Measurements from ENCODE around the gene CLPTM1.

GRCh38 chr19:44931541-44931940 is 23.6 kb upstream of the CLPTM1 start:
- no peak for TF ChIP-seq RAD21 (IDR thresholded peaks at IDR 0.05; ENCODE audit: low read length)
- no peak for TF ChIP-seq YY1 (IDR thresholded peaks at IDR 0.05; ENCODE audit: low read depth)
- TF ChIP-seq, protein P1, sequence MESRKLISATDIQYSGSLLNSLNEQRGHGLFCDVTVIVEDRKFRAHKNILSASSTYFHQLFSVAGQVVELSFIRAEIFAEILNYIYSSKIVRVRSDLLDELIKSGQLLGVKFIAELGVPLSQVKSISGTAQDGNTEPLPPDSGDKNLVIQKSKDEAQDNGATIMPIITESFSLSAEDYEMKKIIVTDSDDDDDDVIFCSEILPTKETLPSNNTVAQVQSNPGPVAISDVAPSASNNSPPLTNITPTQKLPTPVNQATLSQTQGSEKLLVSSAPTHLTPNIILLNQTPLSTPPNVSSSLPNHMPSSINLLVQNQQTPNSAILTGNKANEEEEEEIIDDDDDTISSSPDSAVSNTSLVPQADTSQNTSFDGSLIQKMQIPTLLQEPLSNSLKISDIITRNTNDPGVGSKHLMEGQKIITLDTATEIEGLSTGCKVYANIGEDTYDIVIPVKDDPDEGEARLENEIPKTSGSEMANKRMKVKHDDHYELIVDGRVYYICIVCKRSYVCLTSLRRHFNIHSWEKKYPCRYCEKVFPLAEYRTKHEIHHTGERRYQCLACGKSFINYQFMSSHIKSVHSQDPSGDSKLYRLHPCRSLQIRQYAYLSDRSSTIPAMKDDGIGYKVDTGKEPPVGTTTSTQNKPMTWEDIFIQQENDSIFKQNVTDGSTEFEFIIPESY (IDR thresholded peaks at IDR 0.05; ENCODE audit: borderline replicate concordance, low read depth) = no peak
- TF ChIP-seq CTCF (IDR thresholded peaks at IDR 0.05) = no peak
- no peak for TF ChIP-seq SIN3A (IDR thresholded peaks at IDR 0.05; ENCODE audit: borderline replicate concordance, low read depth, low read length)
- TF ChIP-seq FOSL2 (IDR thresholded peaks at IDR 0.05; ENCODE audit: borderline replicate concordance, low read depth) = no peak
- no peak for TF ChIP-seq GABPA (IDR thresholded peaks at IDR 0.05; ENCODE audit: low read depth)
- TF ChIP-seq, protein P2, sequence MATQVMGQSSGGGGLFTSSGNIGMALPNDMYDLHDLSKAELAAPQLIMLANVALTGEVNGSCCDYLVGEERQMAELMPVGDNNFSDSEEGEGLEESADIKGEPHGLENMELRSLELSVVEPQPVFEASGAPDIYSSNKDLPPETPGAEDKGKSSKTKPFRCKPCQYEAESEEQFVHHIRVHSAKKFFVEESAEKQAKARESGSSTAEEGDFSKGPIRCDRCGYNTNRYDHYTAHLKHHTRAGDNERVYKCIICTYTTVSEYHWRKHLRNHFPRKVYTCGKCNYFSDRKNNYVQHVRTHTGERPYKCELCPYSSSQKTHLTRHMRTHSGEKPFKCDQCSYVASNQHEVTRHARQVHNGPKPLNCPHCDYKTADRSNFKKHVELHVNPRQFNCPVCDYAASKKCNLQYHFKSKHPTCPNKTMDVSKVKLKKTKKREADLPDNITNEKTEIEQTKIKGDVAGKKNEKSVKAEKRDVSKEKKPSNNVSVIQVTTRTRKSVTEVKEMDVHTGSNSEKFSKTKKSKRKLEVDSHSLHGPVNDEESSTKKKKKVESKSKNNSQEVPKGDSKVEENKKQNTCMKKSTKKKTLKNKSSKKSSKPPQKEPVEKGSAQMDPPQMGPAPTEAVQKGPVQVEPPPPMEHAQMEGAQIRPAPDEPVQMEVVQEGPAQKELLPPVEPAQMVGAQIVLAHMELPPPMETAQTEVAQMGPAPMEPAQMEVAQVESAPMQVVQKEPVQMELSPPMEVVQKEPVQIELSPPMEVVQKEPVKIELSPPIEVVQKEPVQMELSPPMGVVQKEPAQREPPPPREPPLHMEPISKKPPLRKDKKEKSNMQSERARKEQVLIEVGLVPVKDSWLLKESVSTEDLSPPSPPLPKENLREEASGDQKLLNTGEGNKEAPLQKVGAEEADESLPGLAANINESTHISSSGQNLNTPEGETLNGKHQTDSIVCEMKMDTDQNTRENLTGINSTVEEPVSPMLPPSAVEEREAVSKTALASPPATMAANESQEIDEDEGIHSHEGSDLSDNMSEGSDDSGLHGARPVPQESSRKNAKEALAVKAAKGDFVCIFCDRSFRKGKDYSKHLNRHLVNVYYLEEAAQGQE (IDR thresholded peaks at IDR 0.05; ENCODE audit: low read depth, low read length) = no peak
- no peak for TF ChIP-seq ELF1 (IDR thresholded peaks at IDR 0.05)
- TF ChIP-seq TAF1 (IDR thresholded peaks at IDR 0.05; ENCODE audit: borderline replicate concordance, low read depth, low read length) = no peak
- TF ChIP-seq NFIC (IDR thresholded peaks at IDR 0.05; ENCODE audit: borderline replicate concordance) = no peak

Data from SK-N-SH (cell line).